HepG2 (cell line): Measurements from ENCODE around the gene IRX3. TPM values are rescaled to one million over a fixed set of nuclear protein-coding genes. Genes with fewer than 3 reads are reported as not detected.
A peak's percentile ranks its signal among the peaks of the same experiment; 100 is the strongest.

Source experiments
- DPF2 ChIP-seq: sonication (generic); formaldehyde crosslinking; IDR thresholded peaks from 2 replicates; pipeline ENCODE4 v1.4.0; 2020; ENCODE audit warnings: mild to moderate bottlenecking, low read depth, missing genetic modification reagents, borderline replicate concordance
- EEA1 ChIP-seq: sonication (generic); formaldehyde crosslinking; IDR thresholded peaks from 2 replicates; pipeline ENCODE4 v1.5.1; 2020; ENCODE audit warnings: mild to moderate bottlenecking, missing genetic modification reagents, borderline replicate concordance
- ESRRA ChIP-seq: sonication (generic); formaldehyde crosslinking; IDR thresholded peaks from 2 replicates; pipeline ENCODE4 v1.5.1; 2020; ENCODE audit warnings: mild to moderate bottlenecking, low read depth, missing genetic modification reagents
- FOXA3 ChIP-seq: IDR thresholded peaks from 2 replicates; pipeline ENCODE4 v1.6.1; 2016; ENCODE audit warnings: missing genetic modification reagents, missing compliant biosample characterization
- GFI1 ChIP-seq: sonication (generic); formaldehyde crosslinking; IDR thresholded peaks from 2 replicates; pipeline ENCODE4 v1.5.0; 2020; ENCODE audit warnings: missing genetic modification reagents, mild to moderate bottlenecking, borderline replicate concordance
- MTA3 ChIP-seq: sonication (generic); formaldehyde crosslinking; IDR thresholded peaks from 2 replicates; pipeline ENCODE4 v1.4.0; 2020; ENCODE audit warnings: missing genetic modification reagents
- POGZ ChIP-seq: sonication (generic); formaldehyde crosslinking; IDR thresholded peaks from 2 replicates; pipeline ENCODE4 v1.4.0; 2020; ENCODE audit warnings: mild to moderate bottlenecking, missing genetic modification reagents
- RAD21 ChIP-seq: fragments of 450-650 bp; formaldehyde crosslinking; IDR thresholded peaks from 2 replicates; pipeline ENCODE4 v1.5.0; 2020; ENCODE audit warnings: mild to moderate bottlenecking
- REXO4 ChIP-seq: sonication (generic); formaldehyde crosslinking; IDR thresholded peaks from 2 replicates; pipeline ENCODE4 v1.8.0; 2022; ENCODE audit warnings: missing genetic modification reagents, mild to moderate bottlenecking, borderline replicate concordance
- ZNF138 ChIP-seq: sonication (generic); formaldehyde crosslinking; IDR thresholded peaks from 2 replicates; pipeline ENCODE4 v1.5.0; 2020; ENCODE audit warnings: mild to moderate bottlenecking, low read depth, missing genetic modification reagents
- ZNF234 ChIP-seq: sonication (generic); formaldehyde crosslinking; conservative IDR thresholded peaks from 2 replicates; pipeline ENCODE4 v1.5.1; 2020; ENCODE audit warnings: mild to moderate bottlenecking, missing genetic modification reagents
- ZNF3 ChIP-seq: IDR thresholded peaks from 2 replicates; pipeline ENCODE4 v1.7.0; 2017; ENCODE audit warnings: inconsistent platforms
- ZNF747 ChIP-seq: sonication (generic); formaldehyde crosslinking; IDR thresholded peaks from 2 replicates; pipeline ENCODE4 v1.8.1; 2023; ENCODE audit warnings: missing genetic modification reagents, mild to moderate bottlenecking, borderline replicate concordance
- ZNF839 ChIP-seq: sonication (generic); formaldehyde crosslinking; IDR thresholded peaks from 2 replicates; pipeline ENCODE4 v1.4.0; 2020; ENCODE audit warnings: missing genetic modification reagents, mild to moderate bottlenecking, borderline replicate concordance
- polyA plus RNA-seq, 8 experiments: library from polyadenylated mRNA; depleted of rRNA in 3 of 8; stranded (reverse) in 7 of 8; unstranded in 1 of 8; fragments of >200 nt; fragmentation: Illumina TruSeq in 4 of 8; extraction: Trizol in 4 of 8; gene quantifications; 2 replicates each; pipeline versions ENCODE4 v1.2.1 to v1.2.3, GENCODE V29; 2011 to 2016; ENCODE audit warnings: low read depth in 4 of 8, missing spikeins in 1 of 8, mixed read lengths in 1 of 8; ENCODE audit not compliant: insufficient read depth in 1 of 8
- total RNA-seq, 5 experiments: library from RNA; depleted of rRNA; stranded (reverse); fragments of >200 nt; fragmentation: Illumina TruSeq; extraction: Trizol; gene quantifications; 2 replicates each; pipeline ENCODE4 v1.2.3, GENCODE V29; 2016; ENCODE audit warnings: low read depth in 1 of 5
- TF ChIP-seq, protein P1 (sequence below): sonication (generic); formaldehyde crosslinking; IDR thresholded peaks from 2 replicates; pipeline ENCODE4 v1.4.0; 2020; ENCODE audit warnings: missing genetic modification reagents, borderline replicate concordance
- TF ChIP-seq, protein P2 (sequence below): sonication (generic); formaldehyde crosslinking; IDR thresholded peaks from 2 replicates; pipeline ENCODE4 v1.4.0; 2020; ENCODE audit warnings: missing genetic modification reagents
- TF ChIP-seq, protein P3 (sequence below), 2 experiments: sonication (generic) in 1 of 2; formaldehyde crosslinking in 1 of 2; IDR thresholded peaks; 2 replicates each; pipeline versions ENCODE4 v1.5.1 to v1.6.1; 2011 to 2020; ENCODE audit warnings: borderline replicate concordance in 1 of 2, low read depth in 1 of 2, low read length in 1 of 2, mild to moderate bottlenecking in 1 of 2, missing genetic modification reagents in 1 of 2, moderate library complexity in 1 of 2
- TF ChIP-seq, protein P4 (sequence below): sonication (generic); formaldehyde crosslinking; IDR thresholded peaks from 2 replicates; pipeline ENCODE4 v1.5.0; 2020; ENCODE audit warnings: missing genetic modification reagents

The IRX3 gene
- total and polyA plus RNA-seq, 2 of the 13 experiments (the other 11 are each of a cell fraction or from before 2014, with no cell fraction given): 9.2 to 16.4 TPM

DNA sequence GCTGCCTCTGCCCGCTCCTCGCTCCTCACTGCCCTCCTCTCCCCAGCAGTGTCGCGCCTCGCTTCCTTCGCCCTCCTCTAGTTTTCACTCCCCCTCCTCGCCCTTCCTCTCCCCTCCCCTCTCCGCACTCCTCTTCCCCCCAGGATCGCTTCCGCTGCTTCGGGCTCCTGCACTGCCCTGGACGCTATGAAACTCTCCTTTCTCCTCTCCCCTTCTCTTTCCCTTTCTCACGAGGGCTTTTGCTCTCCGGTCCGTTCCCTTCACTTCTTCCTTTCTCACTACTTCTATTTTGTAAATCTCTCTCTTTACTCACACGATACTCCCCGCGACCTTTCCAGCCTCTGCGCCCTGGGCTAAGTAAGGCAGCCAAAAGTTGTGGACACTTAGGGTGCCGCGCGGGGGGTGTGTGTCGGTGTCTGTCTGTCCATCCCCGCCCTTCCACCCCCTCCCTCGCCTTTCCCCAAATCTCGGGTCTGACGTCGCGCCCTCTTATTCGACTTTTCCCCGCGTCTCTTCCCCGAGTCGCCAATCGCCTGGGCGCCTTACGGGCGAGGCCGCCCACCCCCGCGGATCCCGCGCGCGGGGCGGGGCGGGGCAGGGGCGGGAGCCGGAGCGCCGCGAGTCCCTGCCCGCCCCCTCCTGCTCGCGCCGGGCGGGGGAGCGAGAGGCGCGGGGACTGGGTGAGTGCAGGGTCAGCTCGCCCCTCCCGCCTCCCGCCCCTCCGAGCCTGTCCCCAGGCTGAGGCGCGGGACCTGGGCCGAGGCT lies at the start of gene IRX3 (continued):
- TF ChIP-seq MTA3 (CRISPR knock-in tag): no peak
- TF ChIP-seq RAD21 (CRISPR knock-in tag): no peak; the same call in 1 of the 2 replicates
- TF ChIP-seq REXO4 (CRISPR knock-in tag): no peak
- TF ChIP-seq DPF2 (CRISPR knock-in tag): no peak
- TF ChIP-seq, protein P1, sequence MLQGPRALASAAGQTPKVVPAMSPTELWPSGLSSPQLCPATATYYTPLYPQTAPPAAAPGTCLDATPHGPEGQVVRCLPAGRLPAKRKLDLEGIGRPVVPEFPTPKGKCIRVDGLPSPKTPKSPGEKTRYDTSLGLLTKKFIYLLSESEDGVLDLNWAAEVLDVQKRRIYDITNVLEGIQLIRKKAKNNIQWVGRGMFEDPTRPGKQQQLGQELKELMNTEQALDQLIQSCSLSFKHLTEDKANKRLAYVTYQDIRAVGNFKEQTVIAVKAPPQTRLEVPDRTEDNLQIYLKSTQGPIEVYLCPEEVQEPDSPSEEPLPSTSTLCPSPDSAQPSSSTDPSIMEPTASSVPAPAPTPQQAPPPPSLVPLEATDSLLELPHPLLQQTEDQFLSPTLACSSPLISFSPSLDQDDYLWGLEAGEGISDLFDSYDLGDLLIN (CRISPR knock-in tag): no peak
- TF ChIP-seq FOXA3 (CRISPR knock-in tag): no peak
- TF ChIP-seq ZNF234 (CRISPR knock-in tag): no peak; the same call in 1 of the 2 replicates
- TF ChIP-seq, protein P2, sequence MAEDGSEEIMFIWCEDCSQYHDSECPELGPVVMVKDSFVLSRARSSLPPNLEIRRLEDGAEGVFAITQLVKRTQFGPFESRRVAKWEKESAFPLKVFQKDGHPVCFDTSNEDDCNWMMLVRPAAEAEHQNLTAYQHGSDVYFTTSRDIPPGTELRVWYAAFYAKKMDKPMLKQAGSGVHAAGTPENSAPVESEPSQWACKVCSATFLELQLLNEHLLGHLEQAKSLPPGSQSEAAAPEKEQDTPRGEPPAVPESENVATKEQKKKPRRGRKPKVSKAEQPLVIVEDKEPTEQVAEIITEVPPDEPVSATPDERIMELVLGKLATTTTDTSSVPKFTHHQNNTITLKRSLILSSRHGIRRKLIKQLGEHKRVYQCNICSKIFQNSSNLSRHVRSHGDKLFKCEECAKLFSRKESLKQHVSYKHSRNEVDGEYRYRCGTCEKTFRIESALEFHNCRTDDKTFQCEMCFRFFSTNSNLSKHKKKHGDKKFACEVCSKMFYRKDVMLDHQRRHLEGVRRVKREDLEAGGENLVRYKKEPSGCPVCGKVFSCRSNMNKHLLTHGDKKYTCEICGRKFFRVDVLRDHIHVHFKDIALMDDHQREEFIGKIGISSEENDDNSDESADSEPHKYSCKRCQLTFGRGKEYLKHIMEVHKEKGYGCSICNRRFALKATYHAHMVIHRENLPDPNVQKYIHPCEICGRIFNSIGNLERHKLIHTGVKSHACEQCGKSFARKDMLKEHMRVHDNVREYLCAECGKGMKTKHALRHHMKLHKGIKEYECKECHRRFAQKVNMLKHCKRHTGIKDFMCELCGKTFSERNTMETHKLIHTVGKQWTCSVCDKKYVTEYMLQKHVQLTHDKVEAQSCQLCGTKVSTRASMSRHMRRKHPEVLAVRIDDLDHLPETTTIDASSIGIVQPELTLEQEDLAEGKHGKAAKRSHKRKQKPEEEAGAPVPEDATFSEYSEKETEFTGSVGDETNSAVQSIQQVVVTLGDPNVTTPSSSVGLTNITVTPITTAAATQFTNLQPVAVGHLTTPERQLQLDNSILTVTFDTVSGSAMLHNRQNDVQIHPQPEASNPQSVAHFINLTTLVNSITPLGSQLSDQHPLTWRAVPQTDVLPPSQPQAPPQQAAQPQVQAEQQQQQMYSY (CRISPR knock-in tag): no peak
- TF ChIP-seq ZNF839 (CRISPR knock-in tag): peak; percentile 81; the same call in 1 of the 2 replicates
- no peak; the same call in 1 of the 2 replicates for TF ChIP-seq POGZ (CRISPR knock-in tag)
- no peak for TF ChIP-seq ZNF747 (CRISPR knock-in tag)
- no peak for TF ChIP-seq ESRRA (CRISPR knock-in tag)
- no peak for TF ChIP-seq ZNF138 (CRISPR knock-in tag)
- TF ChIP-seq, protein P3, sequence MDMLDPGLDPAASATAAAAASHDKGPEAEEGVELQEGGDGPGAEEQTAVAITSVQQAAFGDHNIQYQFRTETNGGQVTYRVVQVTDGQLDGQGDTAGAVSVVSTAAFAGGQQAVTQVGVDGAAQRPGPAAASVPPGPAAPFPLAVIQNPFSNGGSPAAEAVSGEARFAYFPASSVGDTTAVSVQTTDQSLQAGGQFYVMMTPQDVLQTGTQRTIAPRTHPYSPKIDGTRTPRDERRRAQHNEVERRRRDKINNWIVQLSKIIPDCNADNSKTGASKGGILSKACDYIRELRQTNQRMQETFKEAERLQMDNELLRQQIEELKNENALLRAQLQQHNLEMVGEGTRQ (IDR thresholded peaks at IDR 0.05; ENCODE audit: low read depth, low read length): no peak
- TF ChIP-seq, protein P3 (CRISPR knock-in tag; IDR thresholded peaks at IDR 0.05; ENCODE audit: borderline replicate concordance): no peak; the same call in 1 of the 2 replicates
- no peak for TF ChIP-seq EEA1 (CRISPR knock-in tag)
- TF ChIP-seq GFI1 (CRISPR knock-in tag): peak; percentile 64; the same call in 1 of the 2 replicates
- no peak for TF ChIP-seq ZNF3 (CRISPR knock-in tag)
- TF ChIP-seq, protein P4, sequence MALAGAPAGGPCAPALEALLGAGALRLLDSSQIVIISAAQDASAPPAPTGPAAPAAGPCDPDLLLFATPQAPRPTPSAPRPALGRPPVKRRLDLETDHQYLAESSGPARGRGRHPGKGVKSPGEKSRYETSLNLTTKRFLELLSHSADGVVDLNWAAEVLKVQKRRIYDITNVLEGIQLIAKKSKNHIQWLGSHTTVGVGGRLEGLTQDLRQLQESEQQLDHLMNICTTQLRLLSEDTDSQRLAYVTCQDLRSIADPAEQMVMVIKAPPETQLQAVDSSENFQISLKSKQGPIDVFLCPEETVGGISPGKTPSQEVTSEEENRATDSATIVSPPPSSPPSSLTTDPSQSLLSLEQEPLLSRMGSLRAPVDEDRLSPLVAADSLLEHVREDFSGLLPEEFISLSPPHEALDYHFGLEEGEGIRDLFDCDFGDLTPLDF: 0 out of 2 replicates have a peak, but pooled peaks have one; percentile 33
